T-helper 22 cell (primary cell): ENCODE measurements around the gene DGCR2.
"Not testable (repeated sequence)": the region's sequence is repeated elsewhere in the genome, so short reads cannot be mapped to it uniquely, and the experiment has no call there.

ENCODE experiments used
- DNase-seq: peaks from one replicate; pipeline ENCODE4 v3.0.0-alpha.2; 2020; ENCODE audit warnings: low read depth

Gene DGCR2

GRCh38 chr22:19082101-19082500 lies 40.1 kb downstream of the DGCR2 start:
- DNase-seq, result no peak

- no peak for DNase-seq
Observed at GRCh38 chr22:19081351-19081750, 40.9 kb downstream of the DGCR2 start.

- no peak for DNase-seq
Observed at GRCh38 chr22:19080853-19081252, 41.4 kb downstream of the DGCR2 start.

GRCh38 chr22:19079691-19080090 lies 42.5 kb downstream of the DGCR2 start:
- DNase-seq, result no peak

GRCh38 chr22:19075404-19075803 lies 46.8 kb downstream of the DGCR2 start:
- no peak for DNase-seq

- DNase-seq, result not testable (repeated sequence)
Observed at GRCh38 chr22:19072853-19073252, 49.4 kb downstream of the DGCR2 start.

GRCh38 chr22:19070397-19071169 lies 51.6 kb downstream of the DGCR2 start:
- no peak for DNase-seq

- DNase-seq, result no peak
Observed at GRCh38 chr22:19069451-19069850, 52.8 kb downstream of the DGCR2 start.

GRCh38 chr22:19068784-19069271 lies 53.4 kb downstream of the DGCR2 start:
- no peak for DNase-seq

- DNase-seq, result no peak
Observed at GRCh38 chr22:19067696-19068348, 54.4 kb downstream of the DGCR2 start.

- no peak for DNase-seq
Observed at GRCh38 chr22:19066531-19067271, 55.5 kb downstream of the DGCR2 start.

GRCh38 chr22:19065929-19066328 lies 56.3 kb downstream of the DGCR2 start:
- DNase-seq, result no peak

- DNase-seq, result no peak
Observed at GRCh38 chr22:19065298-19065859, 56.8 kb downstream of the DGCR2 start.

GRCh38 chr22:19064354-19065054 lies 57.7 kb downstream of the DGCR2 start:
- no peak for DNase-seq

GRCh38 chr22:19063581-19064353 lies 58.4 kb downstream of the DGCR2 start:
- DNase-seq, result no peak

- no peak for DNase-seq
Observed at GRCh38 chr22:19062943-19063308, 59.3 kb downstream of the DGCR2 start.

- no peak for DNase-seq
Observed at GRCh38 chr22:19062139-19062942, 59.9 kb downstream of the DGCR2 start.

GRCh38 chr22:19061471-19062138 lies 60.6 kb downstream of the DGCR2 start:
- DNase-seq, result no peak

- DNase-seq, result no peak
Observed at GRCh38 chr22:19060356-19061009, 61.7 kb downstream of the DGCR2 start.
